Right forelimb (tissue), 1 donor: ENCODE measurements around the gene DEPDC5.
A peak's percentile ranks its signal among the peaks of the same experiment; 100 is the strongest.
"Not testable (repeated sequence)": the region's sequence is repeated elsewhere in the genome, so short reads cannot be mapped to it uniquely, and the experiment has no call there.

ENCODE experiments used
- DNase-seq: peaks from one replicate; pipeline ENCODE4 v3.0.0-alpha.2; 2018

Gene DEPDC5

GRCh38 chr22:31753634-31754501, at the start of gene DEPDC5:
Gene DEPDC5, plus strand, starts transcription at chr22:31754019. Its CDS starts 903 bp downstream, at chr22:31754922.
- DNase-seq = peak; percentile 99

- DNase-seq = no peak
Observed at GRCh38 chr22:31707519-31707918, 46.3 kb upstream of the DEPDC5 start.

- not testable (repeated sequence) for DNase-seq
Observed at GRCh38 chr22:31711226-31711625, 42.6 kb upstream of the DEPDC5 start.

GRCh38 chr22:31715147-31715778, 38.6 kb upstream of the DEPDC5 start:
- DNase-seq = no peak

GRCh38 chr22:31719850-31720471, 33.9 kb upstream of the DEPDC5 start:
- no peak for DNase-seq

GRCh38 chr22:31723723-31724122, 30.1 kb upstream of the DEPDC5 start:
- no peak for DNase-seq

GRCh38 chr22:31726692-31727091, 27.1 kb upstream of the DEPDC5 start:
- no peak for DNase-seq

GRCh38 chr22:31728857-31729256, 25.0 kb upstream of the DEPDC5 start:
- no peak for DNase-seq

- DNase-seq = no peak
Observed at GRCh38 chr22:31730344-31730711, 23.5 kb upstream of the DEPDC5 start.

- DNase-seq = no peak
Observed at GRCh38 chr22:31732089-31732829, 21.6 kb upstream of the DEPDC5 start.

GRCh38 chr22:31733580-31734079, 20.2 kb upstream of the DEPDC5 start:
- DNase-seq = no peak

- no peak for DNase-seq
Observed at GRCh38 chr22:31734512-31734911, 19.3 kb upstream of the DEPDC5 start.

GRCh38 chr22:31736458-31736857, 17.4 kb upstream of the DEPDC5 start:
- DNase-seq = no peak

GRCh38 chr22:31737932-31738331, 15.9 kb upstream of the DEPDC5 start:
- no peak for DNase-seq

GRCh38 chr22:31738566-31738965, 15.3 kb upstream of the DEPDC5 start:
- no peak for DNase-seq

- DNase-seq = no peak
Observed at GRCh38 chr22:31739795-31740201, 14.0 kb upstream of the DEPDC5 start.

GRCh38 chr22:31740314-31740713, 13.5 kb upstream of the DEPDC5 start:
- DNase-seq = not testable (repeated sequence)

- DNase-seq = no peak
Observed at GRCh38 chr22:31742115-31742514, 11.7 kb upstream of the DEPDC5 start.

GRCh38 chr22:31742682-31743081, 11.1 kb upstream of the DEPDC5 start:
- DNase-seq = no peak

- DNase-seq = no peak
Observed at GRCh38 chr22:31743871-31744270, 9.9 kb upstream of the DEPDC5 start.

GRCh38 chr22:31747441-31747840, 6.4 kb upstream of the DEPDC5 start:
- no peak for DNase-seq

- no peak for DNase-seq
Observed at GRCh38 chr22:31748490-31748889, 5.3 kb upstream of the DEPDC5 start.
